Activated T-cell treated with anti-CD3 and anti-CD28 coated beads for 48 hours (primary cell): ENCODE results near the gene DMBX1.

Experiments used
- DNase-seq: peaks from one replicate; pipeline ENCODE4 v3.0.0-alpha.2; 2020; ENCODE audit warnings: low read depth

The DMBX1 gene

DNA sequence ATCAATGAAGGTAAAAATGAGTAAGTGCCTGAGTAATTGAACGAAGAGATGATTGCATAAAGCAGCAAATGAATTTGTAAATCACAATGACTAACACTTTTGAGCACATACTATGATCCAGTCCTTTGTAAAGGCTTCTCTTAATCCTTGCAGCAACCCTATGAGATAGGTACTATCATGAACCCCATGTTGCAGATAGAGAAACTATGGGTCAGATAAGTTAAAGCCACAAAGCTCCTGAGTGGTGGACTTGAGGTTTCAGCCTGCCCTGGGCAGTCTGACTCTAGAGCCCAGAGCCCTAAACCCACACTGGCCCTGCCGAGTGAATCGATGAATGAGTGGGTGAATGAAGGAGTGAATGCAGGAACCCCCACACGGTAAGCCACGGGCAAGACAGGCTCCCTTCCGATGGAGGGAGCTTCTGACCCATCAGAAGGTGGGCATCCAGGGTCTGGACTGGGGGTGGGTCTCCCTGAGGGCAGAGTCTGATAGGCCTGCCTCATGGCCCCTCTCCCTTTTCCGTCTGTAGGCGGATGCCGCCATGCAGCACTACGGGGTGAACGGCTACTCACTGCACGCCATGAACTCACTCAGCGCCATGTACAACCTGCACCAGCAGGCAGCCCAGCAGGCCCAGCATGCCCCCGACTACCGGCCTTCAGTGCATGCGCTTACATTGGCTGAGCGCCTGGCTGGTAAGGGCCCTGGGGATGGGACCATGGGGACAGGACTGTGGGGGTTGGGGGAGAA, 17.0 kb downstream of the DMBX1 start:
- DNase-seq, result no peak

DNA sequence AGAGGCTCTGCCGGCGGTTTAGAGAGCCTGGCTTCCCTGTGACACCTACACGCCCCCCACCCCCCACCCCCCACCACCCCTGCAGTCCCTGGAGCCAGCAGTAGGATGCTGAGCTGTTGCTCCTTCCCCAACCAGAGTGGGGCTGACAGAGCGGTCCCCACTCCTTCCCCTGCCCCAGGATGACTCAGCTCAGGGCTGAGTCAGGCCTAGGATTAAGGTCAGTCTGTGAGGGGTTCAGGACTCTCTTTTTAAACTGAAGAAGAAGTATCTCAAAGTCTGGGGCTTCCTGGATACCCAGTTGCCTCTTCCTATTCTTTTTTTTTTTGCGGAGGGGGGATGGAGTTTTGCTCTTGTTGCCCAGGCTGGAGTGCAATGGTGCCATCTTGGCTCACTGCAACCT, 19.1 kb downstream of the DMBX1 start:
- no peak for DNase-seq

DNA sequence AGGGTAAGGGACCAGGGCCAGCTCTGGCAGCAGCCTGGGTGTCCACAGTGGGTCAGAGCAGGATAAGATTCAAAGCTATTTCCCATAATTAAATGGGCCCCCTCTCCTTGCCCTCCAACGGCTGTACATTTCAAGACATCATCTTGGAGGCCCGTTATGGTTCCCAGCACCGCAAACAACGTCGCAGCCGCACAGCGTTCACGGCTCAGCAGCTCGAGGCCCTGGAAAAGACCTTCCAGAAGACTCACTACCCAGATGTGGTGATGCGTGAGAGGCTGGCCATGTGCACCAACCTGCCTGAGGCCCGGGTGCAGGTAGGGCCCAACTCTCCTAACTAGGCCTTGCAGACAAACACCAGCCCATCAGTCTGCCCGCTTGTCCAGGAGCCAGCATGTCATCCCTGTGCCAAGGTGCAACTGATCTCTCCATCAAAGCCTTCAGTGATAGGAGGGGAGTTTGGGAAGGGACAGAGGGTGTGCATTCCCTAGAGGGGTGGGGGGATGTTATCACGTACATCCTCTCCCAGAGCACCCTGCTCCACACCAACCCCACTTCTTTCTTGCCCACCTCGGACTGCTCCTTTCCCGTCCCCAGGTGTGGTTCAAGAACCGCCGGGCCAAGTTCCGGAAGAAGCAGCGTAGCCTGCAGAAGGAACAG, 20.8 kb downstream of the DMBX1 start:
- DNase-seq, result no peak

DNA sequence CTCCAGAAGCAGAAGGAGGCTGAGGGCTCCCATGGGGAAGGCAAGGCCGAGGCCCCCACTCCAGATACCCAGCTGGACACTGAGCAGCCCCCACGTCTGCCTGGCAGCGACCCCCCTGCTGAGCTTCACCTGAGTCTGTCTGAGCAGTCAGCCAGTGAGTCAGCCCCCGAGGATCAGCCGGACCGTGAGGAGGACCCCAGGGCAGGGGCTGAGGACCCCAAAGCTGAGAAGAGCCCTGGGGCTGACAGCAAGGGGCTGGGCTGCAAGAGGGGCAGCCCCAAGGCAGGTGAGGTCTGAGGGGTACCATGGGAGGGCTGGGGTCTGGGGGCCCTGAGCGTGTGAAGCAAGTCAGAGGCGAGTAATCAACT, 21.3 kb downstream of the DMBX1 start:
- no peak for DNase-seq

DNA sequence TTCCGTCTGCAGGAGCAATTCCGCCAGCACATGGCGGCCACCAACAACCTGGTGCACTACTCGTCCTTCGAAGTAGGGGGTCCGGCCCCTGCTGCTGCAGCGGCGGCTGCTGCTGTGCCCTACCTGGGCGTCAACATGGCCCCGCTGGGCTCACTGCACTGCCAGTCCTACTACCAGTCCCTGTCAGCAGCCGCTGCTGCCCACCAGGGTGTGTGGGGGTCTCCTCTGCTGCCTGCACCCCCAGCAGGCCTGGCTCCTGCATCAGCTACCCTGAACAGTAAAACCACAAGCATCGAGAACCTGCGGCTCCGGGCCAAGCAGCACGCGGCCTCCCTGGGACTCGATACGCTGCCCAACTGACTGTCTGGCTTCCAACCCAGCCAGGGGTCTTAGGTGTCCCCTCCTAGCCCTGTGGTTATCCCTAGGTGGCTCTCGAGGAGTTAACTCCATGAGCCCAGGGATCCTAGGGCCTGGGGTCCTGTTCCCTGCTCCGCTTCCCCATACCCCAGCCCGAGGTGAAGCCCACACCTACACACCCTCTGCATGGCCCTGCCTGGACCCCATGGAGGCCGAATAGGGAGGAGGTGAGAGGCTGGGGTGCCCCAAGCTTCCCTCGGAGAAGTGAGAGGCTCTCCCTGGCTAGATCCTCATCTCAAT, 22.6 kb downstream of the DMBX1 start:
- DNase-seq, result no peak

DNA sequence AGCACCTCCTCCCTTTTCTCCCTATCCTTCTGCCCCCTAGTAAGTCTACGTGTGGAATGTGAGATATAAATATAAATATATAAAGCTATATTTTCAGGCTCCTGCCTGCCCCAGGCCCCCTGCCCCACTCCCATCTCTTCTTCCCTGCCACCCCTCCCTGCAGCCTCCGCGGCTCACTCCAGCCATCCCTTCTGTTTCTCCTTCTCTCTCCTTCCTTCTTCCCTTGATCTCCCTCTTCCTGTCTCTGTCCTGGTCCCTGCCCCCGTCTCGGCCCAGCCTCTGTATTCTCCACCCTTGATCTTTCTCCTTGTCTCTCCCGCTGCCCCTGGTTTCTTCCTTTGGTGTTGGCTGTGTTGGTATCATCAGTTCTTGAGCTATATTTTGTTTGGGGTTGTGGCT, 23.2 kb downstream of the DMBX1 start:
- DNase-seq, result no peak

DNA sequence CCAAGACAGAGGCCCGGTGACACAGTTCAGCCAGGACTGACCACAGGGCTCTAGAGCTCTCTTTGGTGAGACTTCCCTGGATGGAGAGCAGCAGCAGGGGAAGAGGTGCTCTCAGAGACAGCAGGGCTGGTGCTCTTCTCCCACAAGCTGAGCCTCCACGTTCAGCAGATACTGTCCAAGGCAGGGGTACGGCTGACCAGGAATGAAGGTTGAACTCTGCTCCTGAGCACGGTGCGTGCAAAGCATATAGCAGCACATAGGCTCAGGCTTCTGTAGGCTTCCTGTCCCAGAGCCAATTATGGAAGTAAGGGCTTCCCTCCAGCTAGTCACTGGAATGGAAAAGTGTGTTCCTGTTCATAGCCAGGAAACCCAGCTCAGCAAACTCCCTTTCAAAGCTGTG, 23.9 kb downstream of the DMBX1 start:
- no peak for DNase-seq

DNA sequence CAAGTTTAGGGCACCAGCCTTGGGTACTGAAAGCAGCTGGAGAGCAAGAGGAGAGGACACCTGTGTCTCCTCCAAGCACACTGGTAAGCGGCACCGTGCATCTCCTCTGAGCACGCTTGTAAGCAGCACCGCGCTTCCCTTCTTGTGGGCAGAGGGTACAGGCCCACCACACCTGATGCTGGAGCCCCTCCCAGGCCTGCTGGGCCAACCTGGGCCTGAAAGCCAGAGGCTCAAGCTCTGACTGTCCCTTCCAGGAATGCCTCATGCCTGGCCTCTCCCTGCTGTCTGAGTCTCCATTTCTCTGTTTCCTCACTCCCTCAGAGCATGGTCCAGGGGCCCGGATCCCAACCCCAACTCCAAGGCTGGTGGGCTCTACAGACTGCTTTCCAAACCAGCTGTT, 25.9 kb downstream of the DMBX1 start:
- DNase-seq, result no peak

DNA sequence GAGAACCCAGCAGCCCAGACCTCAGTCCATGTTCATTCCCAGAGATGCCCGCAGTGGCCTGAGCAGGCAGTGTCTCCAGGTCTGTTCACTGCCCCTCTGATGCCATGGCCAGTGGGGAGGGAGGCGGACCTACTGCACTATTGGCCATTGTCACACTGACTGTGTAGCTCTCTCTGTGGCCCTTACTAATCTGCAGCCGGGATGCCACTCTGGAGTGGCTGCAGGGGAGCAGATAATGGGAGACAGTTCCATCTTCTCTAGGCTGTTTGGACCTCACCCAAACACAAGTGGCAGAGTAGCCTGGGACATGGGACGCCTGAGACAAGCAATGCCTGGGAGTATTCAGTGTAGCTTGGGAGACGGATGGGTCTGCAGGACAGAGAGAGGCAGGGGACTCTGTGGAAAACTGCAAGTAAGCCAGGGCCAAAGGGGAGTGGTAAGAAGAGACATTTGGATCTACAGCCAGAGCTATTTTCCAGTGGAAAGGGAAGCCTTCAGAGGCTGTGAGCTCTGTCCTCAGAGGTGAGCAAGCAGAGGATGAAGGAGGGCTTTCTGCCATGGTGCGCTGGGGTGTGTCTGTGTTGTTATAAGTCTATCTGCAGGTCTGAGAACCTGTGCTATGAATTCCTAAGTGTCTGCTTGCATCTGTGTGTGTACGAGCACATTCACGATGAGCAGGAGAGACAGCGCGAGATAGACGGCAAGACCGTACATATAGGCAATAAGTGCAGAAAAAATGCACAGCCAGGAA, 26.7 kb downstream of the DMBX1 start:
- no peak for DNase-seq

DNA sequence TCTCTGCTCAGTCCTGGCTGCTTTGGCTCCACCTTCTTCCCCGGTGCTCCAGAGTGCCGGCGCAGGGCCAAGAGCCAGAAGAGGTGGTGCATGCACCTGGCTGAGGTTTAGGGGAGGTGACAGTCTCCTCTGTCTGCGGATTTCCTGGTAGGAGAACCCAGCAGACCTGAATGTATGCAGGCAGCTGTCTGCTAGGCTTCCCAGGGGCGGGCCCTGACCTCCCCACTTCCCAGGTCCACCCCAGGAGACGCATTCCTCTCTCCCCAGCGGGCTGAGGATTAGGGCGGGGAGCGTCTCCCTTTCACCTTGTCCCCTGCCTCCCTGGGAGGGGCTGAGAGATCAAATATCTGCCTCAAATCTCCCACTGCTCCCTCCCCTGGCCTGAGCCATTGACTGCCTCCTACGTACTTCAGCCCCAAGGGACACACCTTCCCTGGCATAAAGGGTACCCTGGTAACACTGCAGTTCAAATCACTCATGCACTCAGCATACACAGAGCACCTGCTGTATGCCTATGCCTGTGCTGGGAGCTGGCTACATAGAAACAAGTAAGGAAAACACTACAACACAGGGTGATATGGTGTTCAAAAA, 27.5 kb downstream of the DMBX1 start:
- DNase-seq, result no peak

DNA sequence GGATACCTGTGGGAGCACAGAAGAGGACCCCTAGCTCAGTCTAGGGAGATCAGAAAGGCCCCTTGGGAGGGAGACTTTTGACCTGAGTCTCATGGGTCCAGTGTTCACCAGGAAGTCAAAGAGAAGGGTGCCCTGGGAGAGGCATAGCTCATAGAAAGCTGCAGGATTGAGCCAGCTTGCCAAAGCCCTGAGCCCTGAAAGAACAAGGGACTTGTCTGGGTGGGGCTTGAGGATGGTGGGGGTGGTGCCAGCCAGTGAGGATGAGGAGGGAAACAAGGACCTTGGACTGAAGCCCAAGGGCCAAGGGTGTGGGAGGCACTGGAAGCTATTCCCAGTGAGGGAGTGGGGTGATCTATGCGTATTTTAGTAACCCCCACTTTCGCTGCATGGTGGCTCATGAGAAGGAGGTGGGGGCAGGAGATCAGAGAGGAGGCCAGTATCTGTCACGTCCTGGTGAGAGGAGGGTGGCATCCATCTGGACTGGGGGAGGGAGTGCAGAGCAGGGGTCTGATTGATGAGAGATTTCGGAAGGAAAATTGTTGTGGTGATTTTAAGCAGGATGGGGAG, 28.4 kb downstream of the DMBX1 start:
- no peak for DNase-seq

DNA sequence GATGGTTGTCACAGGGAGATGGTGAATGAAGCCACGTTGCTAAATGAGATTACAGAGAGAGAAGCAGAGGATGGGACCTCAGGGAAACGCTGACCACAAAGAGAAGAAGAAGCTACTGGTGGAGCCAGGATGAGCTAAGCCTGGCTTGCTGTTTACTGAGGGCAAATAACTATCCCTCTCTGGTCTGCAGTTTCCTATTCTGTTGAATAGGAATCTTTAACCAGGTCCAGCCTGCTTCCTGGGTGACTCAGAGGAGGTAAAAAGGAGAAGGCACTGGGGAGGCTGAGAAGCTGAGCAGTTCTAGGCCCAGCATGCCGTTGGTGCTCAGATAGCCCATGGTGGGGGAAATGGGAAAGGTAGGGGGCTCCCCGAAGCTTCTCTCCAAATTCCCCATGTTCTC, 29.6 kb downstream of the DMBX1 start:
- DNase-seq, result no peak

DNA sequence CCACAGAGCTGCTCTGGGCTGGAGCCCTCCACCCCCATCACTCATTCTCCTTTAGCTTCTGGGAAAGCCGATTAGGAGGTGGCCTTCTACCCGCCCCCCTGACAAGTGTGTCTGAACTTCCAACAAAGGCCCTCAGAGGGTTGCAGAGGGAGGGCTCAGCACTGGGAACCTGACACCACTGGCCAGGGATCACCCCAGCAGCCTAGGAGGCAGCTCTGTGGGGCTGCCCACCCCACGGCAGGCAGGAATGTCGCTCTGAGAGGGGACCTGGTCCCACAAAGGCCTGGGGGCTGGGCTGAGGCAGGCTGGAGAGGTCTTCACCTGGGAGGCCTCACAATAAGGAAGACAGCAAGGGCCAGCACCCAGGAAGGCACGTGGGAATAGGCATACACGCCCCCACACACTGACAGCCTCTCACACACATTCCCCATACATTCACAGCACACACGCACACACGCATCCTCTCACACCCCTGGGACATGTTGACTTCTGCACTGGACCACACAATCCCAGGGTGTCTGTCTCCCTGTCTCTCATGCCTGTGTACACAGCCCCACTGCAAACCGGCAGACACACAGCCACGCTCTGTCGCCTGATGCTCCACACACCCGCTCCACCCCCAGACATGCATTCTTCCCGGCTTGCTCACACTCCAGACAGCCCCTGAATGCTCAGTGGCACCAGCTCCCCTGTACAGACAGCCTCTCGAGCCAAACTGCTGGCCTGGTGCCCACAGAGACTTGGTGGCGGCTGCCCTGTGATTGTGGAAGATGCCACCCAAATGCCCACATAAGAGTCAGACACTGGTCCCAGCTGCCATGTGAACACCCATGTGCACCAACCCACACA, 30.7 kb downstream of the DMBX1 start:
- DNase-seq, result no peak

DNA sequence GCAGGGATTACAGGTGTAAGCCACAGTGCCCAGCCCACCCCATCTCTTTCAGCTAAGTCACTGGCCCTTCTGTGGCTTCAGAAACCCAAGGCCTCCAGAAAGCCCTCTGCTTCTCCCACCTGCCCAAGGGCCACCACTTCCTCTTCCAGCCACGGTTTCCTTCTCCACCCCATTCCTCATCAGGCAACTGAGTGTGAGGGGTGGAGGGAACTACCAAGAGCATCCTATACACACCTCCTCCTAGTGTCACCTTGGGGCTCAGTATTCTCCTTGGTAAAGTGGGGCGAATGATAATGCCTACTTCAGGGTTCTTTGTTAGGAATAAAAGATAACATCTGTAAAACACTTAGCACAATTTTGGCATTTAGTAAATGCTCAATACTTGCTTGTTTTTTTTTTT, 31.8 kb downstream of the DMBX1 start:
- DNase-seq, result no peak

DNA sequence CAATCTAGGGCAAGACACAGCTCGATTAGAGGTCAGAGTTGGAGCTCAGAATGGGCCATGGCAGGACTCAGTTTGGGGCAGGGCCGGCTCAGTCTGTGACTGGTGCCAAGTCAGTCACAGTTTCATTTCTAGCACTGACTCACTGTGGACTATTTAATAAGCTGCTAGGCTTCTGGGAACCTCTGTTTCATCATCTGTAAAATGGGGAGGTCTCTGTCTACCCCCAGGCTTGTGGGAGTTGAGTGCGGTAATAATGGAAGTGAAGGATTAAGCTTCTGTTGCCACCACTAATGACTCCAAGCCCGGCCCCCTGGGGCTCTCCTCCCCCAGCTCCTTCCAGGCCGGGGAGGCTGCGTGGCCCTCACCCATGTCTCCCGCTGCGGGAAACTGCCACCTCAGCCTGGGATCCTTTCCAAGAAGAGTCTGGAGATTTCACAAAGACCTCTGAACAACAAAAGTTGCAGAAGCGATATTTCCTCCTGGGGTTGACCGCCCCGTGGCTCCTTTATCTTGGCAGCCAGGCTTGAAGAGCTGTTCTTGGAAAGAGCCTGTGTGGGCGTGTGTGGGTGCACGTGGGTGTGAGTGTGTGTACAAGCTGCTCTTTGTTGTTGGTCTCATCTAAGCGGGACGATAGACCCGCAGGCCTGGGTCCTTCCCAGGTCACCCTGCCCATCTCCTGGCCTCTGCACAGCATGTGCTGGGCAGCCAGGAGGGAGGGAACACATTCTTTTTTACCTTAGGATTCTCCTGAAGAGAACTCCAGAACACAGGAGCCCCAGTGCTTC, 32.7 kb downstream of the DMBX1 start:
- peak; percentile 30 for DNase-seq

DNA sequence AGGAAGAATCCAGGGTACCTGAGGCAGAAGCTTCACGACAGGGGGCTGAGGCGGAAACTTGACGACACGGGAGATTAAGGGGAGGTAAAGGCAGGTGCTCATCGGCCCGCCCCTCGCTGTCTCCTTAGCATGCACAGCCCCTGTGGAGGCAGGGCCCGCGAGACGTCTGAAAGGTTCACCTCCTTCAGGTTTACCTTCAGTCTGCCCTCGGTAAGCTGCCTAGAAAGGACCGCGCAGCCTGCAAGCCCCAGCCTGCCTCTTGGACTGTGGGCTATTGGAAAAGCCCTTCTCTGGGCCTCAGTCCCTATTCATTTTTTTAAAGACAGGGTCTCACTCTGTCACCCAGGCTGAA, 33.3 kb downstream of the DMBX1 start:
- no peak for DNase-seq

DNA sequence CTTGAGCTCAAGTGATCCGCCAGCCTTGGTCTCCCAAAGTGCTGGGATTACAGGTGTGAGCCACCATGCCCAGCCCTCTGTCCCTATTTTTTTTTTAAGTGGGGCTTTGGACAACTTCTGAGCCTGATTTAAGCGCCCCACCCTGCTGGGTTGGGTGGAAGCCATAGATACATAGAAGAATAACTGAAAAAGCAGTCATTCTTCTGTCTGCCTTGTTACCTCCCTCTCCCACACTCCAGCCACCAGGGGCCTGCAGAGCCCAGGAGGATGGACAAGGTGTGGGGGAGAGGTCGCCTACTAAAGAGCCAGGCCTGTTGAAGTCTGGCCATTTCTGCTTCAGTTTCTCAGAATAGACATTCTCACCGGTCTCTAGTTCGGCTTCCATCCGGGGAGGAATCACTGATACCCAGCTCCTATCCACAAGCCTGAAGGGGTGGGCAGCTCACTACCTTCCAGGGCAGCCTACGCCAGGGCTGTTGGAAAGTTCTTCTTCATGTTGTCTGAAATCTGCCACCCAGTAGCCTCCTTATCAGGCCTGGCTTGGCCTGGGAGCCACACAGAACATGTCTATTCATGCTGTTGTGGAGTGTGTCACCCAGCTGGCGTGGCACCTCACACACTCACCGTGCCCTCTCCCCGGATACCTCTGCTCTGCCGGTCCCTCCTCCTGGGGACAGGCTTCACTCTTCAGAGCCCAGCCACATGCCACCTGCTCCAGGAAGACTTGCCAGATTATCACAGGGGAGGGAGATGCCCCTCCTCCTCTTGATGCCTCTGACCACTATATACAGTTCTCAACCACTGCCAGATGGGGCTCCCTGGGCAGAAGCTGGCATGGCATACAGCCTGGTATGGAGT, 34.1 kb downstream of the DMBX1 start:
- DNase-seq, result no peak

DNA sequence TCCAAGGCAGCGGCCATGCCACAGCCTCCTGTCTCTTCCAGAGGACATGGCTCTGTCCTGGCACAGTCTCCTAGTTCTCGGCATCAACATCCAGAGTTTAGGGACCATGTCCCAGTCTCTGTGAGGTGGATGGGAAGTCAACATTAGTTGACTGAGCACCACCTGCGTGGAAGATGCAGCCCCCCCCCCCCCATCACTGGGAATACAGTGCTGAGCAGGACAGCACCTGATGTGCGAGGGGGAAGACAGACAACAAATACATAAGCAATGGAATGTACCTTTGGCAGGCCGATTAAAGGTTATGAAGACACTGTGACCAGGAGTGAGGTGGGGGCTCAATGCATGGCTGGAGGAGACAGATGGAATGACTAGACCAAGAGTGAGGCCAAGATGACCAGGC, 35.2 kb downstream of the DMBX1 start:
- no peak for DNase-seq

DNA sequence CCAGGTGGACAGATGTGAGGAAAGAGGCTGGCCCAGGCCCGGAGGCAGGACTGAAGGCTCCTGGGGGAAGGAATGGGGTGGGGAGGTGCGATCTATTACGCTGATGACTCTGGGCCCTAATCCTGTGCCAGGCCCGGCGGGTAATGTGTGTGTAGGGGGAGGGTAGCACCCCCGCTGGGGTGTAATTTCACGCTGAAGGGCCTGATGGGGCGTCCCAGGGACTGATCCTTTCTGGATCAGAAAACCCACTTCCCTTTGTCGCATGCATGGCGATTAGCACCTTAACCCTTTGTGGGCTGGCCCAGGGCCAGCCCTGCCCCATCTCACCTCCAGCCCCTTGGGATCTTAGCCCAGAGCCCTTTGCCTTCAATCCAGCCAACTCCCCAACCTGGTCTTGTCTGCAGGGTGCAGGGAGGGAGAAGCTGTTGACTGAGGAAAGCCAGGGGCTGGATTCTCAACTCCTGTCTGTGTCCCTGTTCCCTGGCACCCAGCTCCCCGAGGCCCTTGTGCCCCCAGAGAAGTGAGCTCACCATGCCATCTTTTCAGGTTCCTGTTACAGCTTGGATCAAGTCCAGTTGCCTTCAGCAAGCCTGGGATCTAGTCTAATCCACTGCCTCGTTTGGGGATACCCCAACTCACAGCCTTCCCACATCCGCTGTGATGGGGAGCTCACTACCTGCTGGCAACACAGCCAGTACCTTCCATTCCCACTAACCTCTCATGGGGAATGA, 35.8 kb downstream of the DMBX1 start:
- no peak for DNase-seq
